ENCODE data around the gene CNTD1. TPM values are rescaled to one million over a fixed set of nuclear protein-coding genes. Genes with fewer than 3 reads are reported as not detected.

Gene CNTD1
- total and polyA plus RNA-seq, 12 donors, result 0.11 to 0.42 (median 0.29) TPM; not detected in 7

DNA sequence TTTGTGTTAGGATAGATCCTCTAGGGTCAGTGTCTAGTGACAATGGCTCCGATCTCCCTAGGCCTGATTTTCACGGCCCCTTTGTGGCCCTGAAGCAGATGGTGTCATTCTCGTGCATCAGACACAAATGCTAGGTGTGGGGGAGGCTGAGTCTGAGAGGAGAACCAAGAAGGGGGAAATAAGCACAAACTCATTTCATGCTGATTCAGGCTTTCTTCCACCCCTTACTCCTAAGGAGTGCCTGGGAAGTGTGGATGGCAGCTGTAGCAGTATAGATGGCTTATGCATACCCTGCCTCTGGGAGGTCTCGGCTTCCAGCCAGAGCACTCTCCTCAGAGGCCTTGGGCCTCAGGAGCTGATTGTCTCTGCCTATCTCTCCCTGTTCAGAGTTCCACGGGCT lies 20.1 kb upstream of the CNTD1 start:
- no peak overlapping the region for H3K27ac ChIP-seq
- intact Hi-C loops (cut with DNase I), result no loop called here
- H3K4me1 ChIP-seq, result peaks cover 7 to 28% (median 21%) of the 10 kb centered on the region in 9 donors
- H3K9me3 ChIP-seq, result no peaks in the 10 kb centered on the region
- 88 to 91% methylated on average over 5 of the region's 5 CpGs for WGBS, 2 donors
- ATAC-seq, result no peak
- peaks cover 0 to 42% (median 35%) of the 10 kb centered on the region in 7 donors for H3K27me3 ChIP-seq
- DNase-seq, result no peak
- TF ChIP-seq CTCF (IDR thresholded peaks at IDR 0.05), result no peak
- peaks cover 0 to 55% (median 41%) of the 10 kb centered on the region in 9 donors for H3K36me3 ChIP-seq
- no peak overlapping the region for H3K4me3 ChIP-seq

DNA sequence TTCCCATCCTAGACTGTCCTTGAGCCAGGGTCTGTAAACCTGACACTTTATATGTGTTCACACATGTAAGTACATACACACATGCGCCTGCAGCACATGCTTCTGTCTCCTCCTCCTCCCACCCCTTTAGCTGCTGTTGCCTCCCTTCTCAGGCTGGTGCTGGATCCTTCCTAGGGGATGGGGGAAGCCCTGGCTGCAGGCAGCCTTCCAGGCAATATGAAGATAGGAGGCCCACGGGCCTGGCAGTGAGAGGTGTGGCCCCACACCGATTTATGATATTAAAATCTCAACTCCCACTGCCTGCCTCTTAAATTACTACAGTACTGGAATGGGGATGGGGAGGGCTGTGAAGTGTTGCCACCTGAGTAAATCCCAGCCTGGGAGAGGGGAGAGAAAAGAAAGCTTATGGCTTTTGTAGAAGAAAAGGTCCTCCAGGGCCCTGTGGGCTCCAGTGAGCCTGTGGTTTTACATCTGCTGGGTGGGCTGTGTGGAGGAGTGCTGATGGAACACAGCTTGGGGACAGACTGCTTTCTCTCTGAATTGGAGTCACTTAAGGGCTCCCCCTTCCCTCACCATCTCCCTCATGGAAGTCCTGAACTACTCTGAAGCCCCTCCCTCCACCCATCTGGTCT lies 19.2 kb upstream of the CNTD1 start:
- intact Hi-C loops (cut with DNase I), result no loop called here
- Histone ChIP-seq H3K9me3 (no peaks in the 10 kb centered on the region), H3K27me3 (peaks cover 0 to 50% (median 44%) of the 10 kb centered on the region in 7 donors), H3K4me1 (peaks cover 8 to 28% (median 23%) of the 10 kb centered on the region in 9 donors), H3K4me3 (no peak overlapping the region), H3K27ac (no peak overlapping the region), H3K36me3 (peaks cover 0 to 54% (median 41%) of the 10 kb centered on the region in 9 donors)
- DNase-seq, result no peak
- WGBS, 2 donors, result 69 to 72% methylated on average over 3 of the region's 3 CpGs
- ATAC-seq, result peak in 1 of 8 donors; percentile 20
- TF ChIP-seq CTCF (IDR thresholded peaks at IDR 0.05), result no peak

DNA sequence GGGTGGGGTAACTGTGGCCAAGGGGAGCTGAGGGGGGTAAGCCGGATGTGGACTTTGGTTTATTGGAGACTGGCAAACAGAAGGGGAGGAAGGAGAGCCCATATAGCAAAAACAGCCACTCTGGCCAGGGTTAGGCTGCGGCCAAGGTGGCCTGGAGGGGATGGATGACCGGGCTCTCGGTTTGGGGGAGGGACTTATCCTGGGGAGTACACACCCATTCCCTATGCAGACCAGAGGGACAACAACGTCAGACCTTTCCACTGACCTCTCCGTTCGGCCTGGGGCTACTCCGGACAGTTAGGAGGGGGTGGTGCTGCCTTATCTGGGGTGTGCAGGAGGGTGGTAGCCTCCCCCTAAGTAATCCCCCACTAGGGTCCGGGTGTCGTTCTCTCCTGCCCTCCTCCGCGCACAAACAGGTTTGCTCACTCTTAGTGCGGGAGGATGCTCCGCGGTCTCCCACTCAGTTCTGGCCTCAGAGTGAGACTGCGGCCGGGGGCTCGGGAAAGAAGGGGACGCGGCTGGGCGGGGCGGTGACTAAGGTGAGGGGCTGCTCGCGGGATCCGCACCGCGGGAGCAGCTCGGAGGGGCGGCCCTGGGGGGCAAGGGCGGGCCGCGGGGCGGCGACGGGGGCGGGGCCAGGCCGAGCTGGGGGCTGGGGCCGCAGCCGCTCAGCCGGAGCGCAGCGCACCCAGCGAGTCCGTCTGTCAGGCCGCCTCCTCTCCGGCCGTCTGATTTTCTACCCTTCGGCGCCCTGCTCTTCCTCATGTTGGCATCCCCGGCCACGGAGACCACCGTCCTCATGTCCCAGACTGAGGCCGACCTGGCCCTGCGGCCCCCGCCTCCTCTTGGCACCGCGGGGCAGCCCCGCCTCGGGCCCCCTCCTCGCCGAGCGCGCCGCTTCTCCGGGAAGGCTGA lies 18.5 kb upstream of the CNTD1 start, which contains the start of gene WNK4:
WNK4 (plus strand) TSS at position 675 of the 915 bp plus-strand sequence; CDS start at position 764, 89 bp downstream.
- peak within 1 kb of the TSS; percentile 15 to 51 (median 36) for H3K4me3 ChIP-seq
- peaks cover 0 to 58% (median 52%) of the 10 kb centered on the region in 7 donors for H3K27me3 ChIP-seq
- ATAC-seq, result peak in 5 of 8 donors; percentile 14 to 53 (median 28)
- H3K9me3 ChIP-seq, result no peaks in the 10 kb centered on the region
- TF ChIP-seq CTCF (IDR thresholded peaks at IDR 0.05), result no peak
- peaks cover 8 to 34% (median 26%) of the 10 kb centered on the region in 9 donors for H3K4me1 ChIP-seq
- WGBS, 2 donors, result 6 to 7% methylated on average over 47 to 64 of the region's 65 CpGs
- peaks cover 0 to 47% (median 37%) of the 10 kb centered on the region in 9 donors for H3K36me3 ChIP-seq
- no peak for DNase-seq
- intact Hi-C loops (cut with DNase I), result no loop called here
- no peak within 1 kb of the TSS for H3K27ac ChIP-seq
